Endothelial cell of umbilical vein (primary cell): ENCODE measurements around the gene GALNT4.

Experiments used
- CTCF ChIP-seq, 2 donors: IDR thresholded peaks; 1 replicate in 1 of 2; 2 replicates in 1 of 2; pipeline ENCODE4 v1.5.1; 2011; ENCODE audit warnings: low read length in 2 of 2, mild to moderate bottlenecking in 2 of 2, moderate library complexity in 2 of 2, control low read depth in 1 of 2, inconsistent platforms in 1 of 2, low read depth in 1 of 2; ENCODE audit not compliant: insufficient read depth in 1 of 2; ENCODE audit errors: extremely low read depth in 1 of 2
- EZH2 ChIP-seq: IDR thresholded peaks from 2 replicates; pipeline ENCODE4 v1.6.1; 2012; ENCODE audit warnings: borderline replicate concordance, low read depth, mild to moderate bottlenecking, moderate library complexity, low read length, inconsistent platforms; ENCODE audit not compliant: severe bottlenecking
- MYC ChIP-seq: IDR thresholded peaks from one replicate; pipeline ENCODE4 v1.6.1; 2011; ENCODE audit warnings: mild to moderate bottlenecking, low read depth, low read length
- POLR2A ChIP-seq: IDR thresholded peaks from 2 replicates; pipeline ENCODE4 v1.6.1; 2012; ENCODE audit warnings: low read depth, mild to moderate bottlenecking, control low read depth, low read length

- TF ChIP-seq CTCF (IDR thresholded peaks at IDR 0.05; ENCODE audit: extremely low read depth in 1 of 2, insufficient read depth in 1 of 2, low read depth in 1 of 2, low read length in 2 of 2) (no peak), MYC (no peak), POLR2A (no peak), EZH2 (no peak)
Measured at GRCh38 chr12:89571491-89572195, 47.0 kb upstream of the GALNT4 start.
